HepG2 (cell line): ENCODE measurements around the gene THEM4. TPM values are rescaled to one million over a fixed set of nuclear protein-coding genes. Genes with fewer than 3 reads are reported as not detected.

Experiments used
- ATAC-seq: fragments of 200-7000 bp; cut with Tn5 transposase; 3 replicates; pipeline ENCODE4 v1.9.1; 2020; ENCODE audit warnings: mild to moderate bottlenecking, moderate library complexity
- BruUV-seq: library from RNA; stranded (reverse); fragments of 400-500 nt; replicated peaks from 2 replicates; lab custom pipeline; 2021; lab: Mats Ljungman, UMichigan
- CTCF ChIA-PET: fragments of 300-600 bp; formaldehyde crosslinking; extraction: SDS; loops from one replicate; lab custom pipeline; 2021; ENCODE audit warnings: low total read pairs, inconsistent platforms, low intra/inter-chr PET ratio; lab: Yijun Ruan, JAX
- POLR2A ChIA-PET: fragments of 350-600 bp; sonication (Branson Sonifier 250); formaldehyde crosslinking; loops from one replicate; lab custom pipeline; 2020; ENCODE audit warnings: antibody characterized with exemption, inconsistent platforms; lab: Yijun Ruan, JAX
- DNase-seq: peaks from one replicate; pipeline ENCODE4 v3.0.0-alpha.2; 2015; ENCODE audit warnings: low spot score
- FAIRE-seq: peaks from 3 replicates; lab custom pipeline; 2011; peaks lifted over from hg19 to GRCh38; lab: Jason Lieb, UNC
- H2AFZ ChIP-seq: one replicate; pipeline ENCODE4 v1.6.1; 2011; ENCODE audit warnings: low read length, inconsistent platforms
- H3K27ac ChIP-seq: fragments of 300-600 bp; 3 replicates; pipeline ENCODE4 v1.8.0; 2011; ENCODE audit warnings: mixed run types, mild to moderate bottlenecking, mixed read lengths, low read length, inconsistent platforms; ENCODE audit not compliant: insufficient read depth; ENCODE audit errors: extremely low read length
- H3K27me3 ChIP-seq, 2 experiments: fragments of 200-600 bp in 1 of 2; 2 replicates in 1 of 2; 3 replicates in 1 of 2; pipeline versions ENCODE4 v1.6.0 to v1.8.0; 2011; ENCODE audit warnings: low read length in 2 of 2, mild to moderate bottlenecking in 2 of 2, moderate library complexity in 2 of 2, inconsistent platforms in 1 of 2; ENCODE audit not compliant: insufficient read depth in 2 of 2, control insufficient read depth in 1 of 2
- H3K36me3 ChIP-seq, 2 experiments: fragments of 200-600 bp in 1 of 2; replicated peaks in 1 of 2; 2 replicates in 1 of 2; 3 replicates in 1 of 2; pipeline versions ENCODE4 v1.5.1 to v1.8.0; 2011; ENCODE audit warnings: low read length in 2 of 2, inconsistent platforms in 1 of 2; ENCODE audit not compliant: insufficient read depth in 2 of 2, control insufficient read depth in 1 of 2
- H3K4me1 ChIP-seq: 2 replicates; pipeline ENCODE4 v1.5.1; 2012; ENCODE audit warnings: low read length, inconsistent platforms; ENCODE audit not compliant: insufficient read depth
- H3K4me2 ChIP-seq: 2 replicates; pipeline ENCODE4 v1.6.0; 2011; ENCODE audit warnings: low read depth, low read length, inconsistent platforms
- H3K4me3 ChIP-seq, 3 experiments: fragments of 200-600 bp in 1 of 3; sonication (generic), shearing (Covaris generic) in 1 of 3; replicated peaks in 1 of 3; 2 replicates each; pipeline ENCODE4 v1.5.1; 2011 to 2016; ENCODE audit warnings: low read length in 3 of 3, inconsistent platforms in 2 of 3, low read depth in 2 of 3, mild to moderate bottlenecking in 2 of 3, control low read depth in 1 of 3, mixed read lengths in 1 of 3; ENCODE audit not compliant: insufficient read depth in 1 of 3
- H3K79me2 ChIP-seq: one replicate; pipeline ENCODE4 v1.6.1; 2011; ENCODE audit warnings: low read length, inconsistent platforms; ENCODE audit not compliant: insufficient read depth
- H3K9ac ChIP-seq: 2 replicates; pipeline ENCODE4 v1.6.0; 2011; ENCODE audit warnings: mild to moderate bottlenecking, low read depth, low read length, inconsistent platforms; ENCODE audit not compliant: insufficient read depth
- H3K9me3 ChIP-seq: 2 replicates; pipeline ENCODE4 v1.5.1; 2012; ENCODE audit warnings: mild to moderate bottlenecking, low read length
- H4K20me1 ChIP-seq: 2 replicates; pipeline ENCODE4 v1.6.0; 2011; ENCODE audit warnings: inconsistent platforms, mild to moderate bottlenecking, low read length, moderate library complexity; ENCODE audit not compliant: insufficient read depth
- BORCS8-MEF2B ChIP-seq: sonication (generic); formaldehyde crosslinking; IDR thresholded peaks from 2 replicates; pipeline ENCODE4 v1.8.0; 2022; ENCODE audit warnings: mild to moderate bottlenecking, missing genetic modification reagents
- CC2D1A ChIP-seq: sonication (generic); formaldehyde crosslinking; IDR thresholded peaks from 2 replicates; pipeline ENCODE4 v1.8.1; 2023; ENCODE audit warnings: mild to moderate bottlenecking, missing genetic modification reagents
- CHD2 ChIP-seq: IDR thresholded peaks from 2 replicates; pipeline ENCODE4 v1.6.1; 2011; ENCODE audit warnings: low read depth, low read length, improper control_type of control experiment
- GATAD1 ChIP-seq: IDR thresholded peaks from 2 replicates; pipeline ENCODE4 v1.6.1; 2016; ENCODE audit warnings: missing genetic modification reagents, missing compliant biosample characterization
- HOXA5 ChIP-seq: sonication (generic); formaldehyde crosslinking; IDR thresholded peaks from 2 replicates; pipeline ENCODE4 v1.4.0; 2020; ENCODE audit warnings: missing genetic modification reagents
- LRRFIP1 ChIP-seq: sonication (generic); formaldehyde crosslinking; conservative IDR thresholded peaks from 2 replicates; pipeline ENCODE4 v1.4.0; 2020; ENCODE audit warnings: missing genetic modification reagents
- NCOR1 ChIP-seq: fragments of 200-600 bp; sonication (generic); IDR thresholded peaks from 2 replicates; pipeline ENCODE4 v1.7.0; 2017; ENCODE audit warnings: antibody characterized with exemption, low read length, borderline replicate concordance
- ZBTB34 ChIP-seq: sonication (generic); formaldehyde crosslinking; IDR thresholded peaks from 2 replicates; pipeline ENCODE4 v1.8.0; 2022; ENCODE audit warnings: mild to moderate bottlenecking, missing genetic modification reagents
- ZNF678 ChIP-seq: sonication (generic); formaldehyde crosslinking; IDR thresholded peaks from 2 replicates; pipeline ENCODE4 v1.4.0; 2020; ENCODE audit warnings: mild to moderate bottlenecking, missing genetic modification reagents
- WGBS: methylation state at CpG from one replicate; pipeline ENCODE4 v1.1.6; 2017; ENCODE audit warnings: low lambda C conversion rate; 5-methylcytosine and 5-hydroxymethylcytosine counted together
- in situ Hi-C: cut with HindIII; loops from 2 replicates; pipeline ENCODE4 v1.10.0; 2017; ENCODE audit warnings: low pct_unique_long_range_greater_than_20kb; ENCODE audit not compliant: extremely low pct_ligation_motif_present
- intact Hi-C: fragments of 100-400 bp; cut with micrococcal nuclease; formaldehyde crosslinking; loops from one replicate; pipeline ENCODE4 v1.10.0; 2022; ENCODE audit not compliant: unreplicated experiment
- polyA plus RNA-seq, 8 experiments: library from polyadenylated mRNA; depleted of rRNA in 3 of 8; stranded (reverse) in 7 of 8; unstranded in 1 of 8; fragments of >200 nt; fragmentation: Illumina TruSeq in 4 of 8; extraction: Trizol in 4 of 8; gene quantifications; 2 replicates each; pipeline versions ENCODE4 v1.2.1 to v1.2.3, GENCODE V29; 2011 to 2016; ENCODE audit warnings: low read depth in 4 of 8, missing spikeins in 1 of 8, mixed read lengths in 1 of 8; ENCODE audit not compliant: insufficient read depth in 1 of 8
- total RNA-seq, 5 experiments: library from RNA; depleted of rRNA; stranded (reverse); fragments of >200 nt; fragmentation: Illumina TruSeq; extraction: Trizol; gene quantifications; 2 replicates each; pipeline ENCODE4 v1.2.3, GENCODE V29; 2016; ENCODE audit warnings: low read depth in 1 of 5

THEM4 gene
- total and polyA plus RNA-seq, 2 of the 13 experiments (the other 11 are each of a cell fraction or from before 2014, with no cell fraction given), result 10.9 to 13.9 TPM

GRCh38 chr1:151916726-151917370, 7.5 kb upstream of the THEM4 start:
- no peak overlapping the region for H3K4me2 ChIP-seq
- no peak overlapping the region for H2AFZ ChIP-seq
- ATAC-seq (no peak), DNase-seq (no peak), FAIRE-seq (no peak)
- POLR2A ChIA-PET, result no interaction called here
- 11% methylated on average over 7 of the region's 7 CpGs for WGBS
- in situ Hi-C loops (no loop called here), intact Hi-C loops (no loop called here)
- no peak for TF ChIP-seq GATAD1 (CRISPR knock-in tag)
- TF ChIP-seq CC2D1A (CRISPR knock-in tag), result no peak
- TF ChIP-seq ZNF678 (CRISPR knock-in tag), result no peak
- no peak for TF ChIP-seq CHD2
- TF ChIP-seq LRRFIP1 (CRISPR knock-in tag), result no peak
- TF ChIP-seq ZBTB34 (CRISPR knock-in tag), result no peak
- TF ChIP-seq BORCS8-MEF2B (CRISPR knock-in tag), result no peak
- no peak for TF ChIP-seq HOXA5 (CRISPR knock-in tag)
- TF ChIP-seq NCOR1, result no peak
- H3K36me3 ChIP-seq, result no peaks in the 10 kb centered on the region
- no peak overlapping the region for H3K27ac ChIP-seq
- H4K20me1 ChIP-seq, result no peaks in the 10 kb centered on the region
- no TSS peak for BruUV-seq
- CTCF ChIA-PET, result no interaction called here
- H3K9me3 ChIP-seq, result no peaks in the 10 kb centered on the region
- peaks cover 14% of the 10 kb centered on the region for H3K4me1 ChIP-seq
- H3K9ac ChIP-seq, result no peak overlapping the region
- no peaks in the 10 kb centered on the region for H3K79me2 ChIP-seq
- no peaks in the 10 kb centered on the region for H3K27me3 ChIP-seq
- H3K4me3 ChIP-seq, result no peak overlapping the region
